Caco-2 (cell line): Measurements from ENCODE around the gene SPRYD4. TPM values are rescaled to one million over a fixed set of nuclear protein-coding genes. Genes with fewer than 3 reads are reported as not detected.

Experiments
- Bru-seq: library from RNA; stranded (reverse); fragments of 400-500 nt; gene quantifications from one replicate; lab custom pipeline; 2021; lab: Mats Ljungman, UMichigan
- BruChase-seq, 2 experiments: library from RNA; stranded (reverse); fragments of 400-500 nt; gene quantifications; one replicate each; lab custom pipeline; 2021; lab: Mats Ljungman, UMichigan
- BruUV-seq: library from RNA; stranded (reverse); fragments of 400-500 nt; replicated peaks from 2 replicates; lab custom pipeline; 2021; lab: Mats Ljungman, UMichigan
- CTCF ChIA-PET: fragments of 300-600 bp; sonication (Branson Sonifier 250); formaldehyde crosslinking; loops from one replicate; lab custom pipeline; 2022; ENCODE audit warnings: antibody characterized with exemption; lab: Charles Lee
- POLR2A ChIA-PET: fragments of 300-600 bp; sonication (Branson Sonifier 250); formaldehyde crosslinking; loops from one replicate; lab custom pipeline; 2022; ENCODE audit warnings: antibody characterized with exemption; lab: Charles Lee
- DNase-seq, 2 experiments: peaks; one replicate each; pipeline versions ENCODE4 v3.0.0 to v3.0.0-alpha.2; 2020 to 2022
- H3K27me3 ChIP-seq: replicated peaks from 2 replicates; pipeline ENCODE4 v1.6.0; 2011; ENCODE audit warnings: low read length; ENCODE audit not compliant: control insufficient read depth, insufficient read depth
- H3K36me3 ChIP-seq: 2 replicates; pipeline ENCODE4 v1.5.1; 2011; ENCODE audit warnings: low read length; ENCODE audit not compliant: control insufficient read depth, insufficient read depth
- H3K4me1 ChIP-seq: fragments of 250-450 bp; sonication (Bioruptor Pico); 2 replicates; pipeline ENCODE4 v1.5.1; 2020; ENCODE audit warnings: mild to moderate bottlenecking
- H3K4me3 ChIP-seq: 2 replicates; pipeline ENCODE4 v1.5.1; 2011; ENCODE audit warnings: low read depth, mild to moderate bottlenecking, control low read depth, low read length
- H3K9me3 ChIP-seq: fragments of 250-450 bp; sonication (Bioruptor Pico); 2 replicates; pipeline ENCODE4 v1.5.1; 2020; ENCODE audit warnings: mild to moderate bottlenecking, moderate library complexity
- H3K27ac Mint-ChIP-seq: one replicate; pipeline ENCODE4 v1.8.0; 2022; ENCODE audit warnings: mixed read lengths; ENCODE audit not compliant: unreplicated experiment
- H3K27me3 Mint-ChIP-seq: one replicate; pipeline ENCODE4 v1.8.0; 2022; ENCODE audit warnings: mixed read lengths; ENCODE audit not compliant: insufficient read depth, unreplicated experiment
- H3K36me3 Mint-ChIP-seq: one replicate; pipeline ENCODE4 v1.8.0; 2022; ENCODE audit warnings: mild to moderate bottlenecking, mixed read lengths; ENCODE audit not compliant: insufficient read depth, unreplicated experiment
- H3K4me1 Mint-ChIP-seq: one replicate; pipeline ENCODE4 v1.8.0; 2022; ENCODE audit warnings: low read depth, mixed read lengths; ENCODE audit not compliant: unreplicated experiment
- H3K4me3 Mint-ChIP-seq: one replicate; pipeline ENCODE4 v1.8.0; 2022; ENCODE audit warnings: mild to moderate bottlenecking, moderate library complexity, mixed read lengths; ENCODE audit not compliant: unreplicated experiment
- H3K9me3 Mint-ChIP-seq: one replicate; pipeline ENCODE4 v1.8.0; 2022; ENCODE audit warnings: mixed read lengths; ENCODE audit not compliant: unreplicated experiment
- intact Hi-C: fragments of 100-400 bp; cut with micrococcal nuclease; formaldehyde crosslinking; loops from one replicate; pipeline ENCODE4 v1.10.0; 2022; ENCODE audit not compliant: unreplicated experiment
- long read RNA-seq: library from polyadenylated mRNA; stranded (forward); transcript quantifications from one replicate; pipeline ENCODE4 v2.0.0, GENCODE V29; 2022
- total RNA-seq: library from RNA; stranded (reverse); gene quantifications from 2 replicates; pipeline ENCODE4 v1.2.3, GENCODE V29; 2022
- TF ChIP-seq, protein P1 (sequence below), 2 experiments: fragments of 200-600 bp in 1 of 2; IDR thresholded peaks; 1 replicate in 1 of 2; 2 replicates in 1 of 2; pipeline versions ENCODE4 v1.5.1 to v1.8.0; 2011 to 2022; ENCODE audit warnings: antibody characterized with exemption in 1 of 2, control low read depth in 1 of 2, inconsistent platforms in 1 of 2, low read depth in 1 of 2, low read length in 1 of 2, mild to moderate bottlenecking in 1 of 2, moderate library complexity in 1 of 2; ENCODE audit not compliant: insufficient read depth in 1 of 2, severe bottlenecking in 1 of 2, unreplicated experiment in 1 of 2

The SPRYD4 gene
- 2.8 TPM in 2 replicates for total RNA-seq
- percentile 76 among the genes with signal in this experiment for Bru-seq, nascent RNA
- BruChase-seq, experiment 1, labeled RNA remaining after a 2-hour chase = percentile 67 among the genes with signal in this experiment
- percentile 68 among the genes with signal in this experiment for BruChase-seq, experiment 2, labeled RNA remaining after a 6-hour chase
- long read RNA-seq, full-length matches to known transcripts = 39 of 39 reads
- long read RNA-seq, partial matches to known transcripts = 0 of 39 reads
- long read RNA-seq, other reads (novel, unspliced or antisense) = 0 of 39 reads

DNA sequence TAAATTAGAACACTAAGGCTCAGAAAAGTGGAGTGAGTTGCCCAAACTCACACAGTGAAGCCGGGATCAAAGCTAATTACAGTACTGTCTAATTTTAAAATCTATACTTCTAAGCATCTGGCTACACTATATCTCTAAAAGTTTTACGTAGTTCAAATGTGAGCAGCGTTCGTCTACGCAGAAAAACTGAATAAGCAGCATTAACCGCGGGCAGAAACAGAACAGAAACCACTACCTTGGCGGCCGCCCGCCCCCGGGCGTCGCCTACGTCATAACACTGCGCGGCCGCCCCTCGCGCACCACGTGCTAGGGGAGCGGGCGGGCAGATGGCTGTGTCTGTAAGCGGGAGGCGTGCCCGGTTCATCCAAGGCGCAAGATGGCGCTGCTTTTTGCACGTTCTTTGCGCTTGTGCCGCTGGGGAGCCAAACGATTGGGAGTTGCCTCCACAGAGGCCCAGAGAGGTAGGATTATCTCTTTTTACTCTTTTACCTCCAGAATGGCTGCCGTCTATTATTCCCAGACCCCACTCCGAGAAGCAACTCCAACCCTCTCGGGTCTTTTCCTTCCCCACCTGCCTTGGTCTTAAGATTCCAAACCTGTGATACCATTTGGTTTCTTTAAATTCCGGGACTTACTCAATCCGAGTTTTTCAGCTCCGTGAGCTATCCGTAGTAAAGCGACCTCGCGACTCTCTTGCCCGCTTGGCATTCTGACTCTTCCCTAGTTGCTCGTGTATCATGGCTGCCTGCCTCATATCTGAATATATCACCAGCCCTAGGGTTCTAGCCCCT lies at the start of gene SPRYD4:
Gene SPRYD4 (plus strand): TSS at position 363 of the 791 bp plus-strand sequence. CDS start 14 bp downstream, at position 377.
- Mint-ChIP-seq H3K4me1 (peaks cover 6% of the 10 kb centered on the region), H3K4me3 (peak within 1 kb of the TSS; percentile 96), H3K27me3 (no peaks in the 10 kb centered on the region), H3K9me3 (no peaks in the 10 kb centered on the region), H3K27ac (peak within 1 kb of the TSS; percentile 99), H3K36me3 (peaks cover 17% of the 10 kb centered on the region)
- peak; percentile 89 to 92 for DNase-seq
- Histone ChIP-seq H3K27me3 (no peaks in the 10 kb centered on the region), H3K4me1 (peaks cover 15% of the 10 kb centered on the region; the same call in 1 of the 2 replicates), H3K36me3 (no peaks in the 10 kb centered on the region), H3K9me3 (no peaks in the 10 kb centered on the region), H3K4me3 (peak within 1 kb of the TSS; percentile 66)
- ChIA-PET CTCF (no interaction called here), POLR2A (interaction anchor here (0.5 kb wide), 1 partner anchor 400 kb away, joined by 10 read pairs; no protein-coding TSS in a partner anchor)
- BruUV-seq = TSS peak; percentile 51
- TF ChIP-seq, protein P1, sequence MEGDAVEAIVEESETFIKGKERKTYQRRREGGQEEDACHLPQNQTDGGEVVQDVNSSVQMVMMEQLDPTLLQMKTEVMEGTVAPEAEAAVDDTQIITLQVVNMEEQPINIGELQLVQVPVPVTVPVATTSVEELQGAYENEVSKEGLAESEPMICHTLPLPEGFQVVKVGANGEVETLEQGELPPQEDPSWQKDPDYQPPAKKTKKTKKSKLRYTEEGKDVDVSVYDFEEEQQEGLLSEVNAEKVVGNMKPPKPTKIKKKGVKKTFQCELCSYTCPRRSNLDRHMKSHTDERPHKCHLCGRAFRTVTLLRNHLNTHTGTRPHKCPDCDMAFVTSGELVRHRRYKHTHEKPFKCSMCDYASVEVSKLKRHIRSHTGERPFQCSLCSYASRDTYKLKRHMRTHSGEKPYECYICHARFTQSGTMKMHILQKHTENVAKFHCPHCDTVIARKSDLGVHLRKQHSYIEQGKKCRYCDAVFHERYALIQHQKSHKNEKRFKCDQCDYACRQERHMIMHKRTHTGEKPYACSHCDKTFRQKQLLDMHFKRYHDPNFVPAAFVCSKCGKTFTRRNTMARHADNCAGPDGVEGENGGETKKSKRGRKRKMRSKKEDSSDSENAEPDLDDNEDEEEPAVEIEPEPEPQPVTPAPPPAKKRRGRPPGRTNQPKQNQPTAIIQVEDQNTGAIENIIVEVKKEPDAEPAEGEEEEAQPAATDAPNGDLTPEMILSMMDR (IDR thresholded peaks at IDR 0.05; ENCODE audit: insufficient read depth in 1 of 2, low read depth in 1 of 2, low read length in 1 of 2, severe bottlenecking in 1 of 2, unreplicated experiment in 1 of 2) = peak in 1 of 2 experiments; percentile 38
- intact Hi-C loops = loop anchor here (1.0 to 5.0 kb wide), 3 partner anchors 134 to 276 kb away; no protein-coding TSS in a partner anchor

DNA sequence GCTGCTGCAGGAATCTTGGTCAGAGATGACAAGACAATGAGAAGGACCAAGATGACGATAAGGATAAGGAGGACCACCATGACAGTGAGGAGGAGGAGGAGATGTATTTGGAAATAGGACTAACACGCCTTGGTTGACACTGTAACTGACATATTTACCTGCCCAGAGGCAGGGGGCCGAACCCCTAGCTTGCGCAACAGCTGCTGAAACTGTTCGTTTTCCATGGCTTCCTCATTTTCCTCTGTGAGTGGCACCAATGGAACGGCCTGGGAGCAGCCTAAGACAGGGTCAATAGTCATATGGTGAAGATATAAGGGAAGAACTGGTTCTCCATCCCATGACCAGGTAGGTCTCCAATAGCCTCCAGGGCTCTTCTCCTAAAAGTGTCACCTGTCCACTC lies 48.0 kb upstream of the SPRYD4 start:
- ChIA-PET POLR2A (interaction anchor here (0.6 kb wide), 1 partner anchor 17 kb away, joined by 4 read pairs; no protein-coding TSS in a partner anchor), CTCF (no interaction called here)
- Mint-ChIP-seq H3K9me3 (no peaks in the 10 kb centered on the region), H3K4me3 (no peak overlapping the region), H3K27ac (no peak overlapping the region), H3K36me3 (peaks cover 17% of the 10 kb centered on the region), H3K27me3 (no peaks in the 10 kb centered on the region), H3K4me1 (no peaks in the 10 kb centered on the region)
- Histone ChIP-seq H3K27me3 (no peaks in the 10 kb centered on the region), H3K4me3 (no peak overlapping the region), H3K9me3 (no peaks in the 10 kb centered on the region), H3K36me3 (peaks cover 3% of the 10 kb centered on the region; the same call in 1 of the 2 replicates), H3K4me1 (no peaks in the 10 kb centered on the region)
- intact Hi-C loops = no loop called here
- DNase-seq = no peak
- no TSS peak for BruUV-seq
- TF ChIP-seq, protein P1 (IDR thresholded peaks at IDR 0.05; ENCODE audit: insufficient read depth in 1 of 2, low read depth in 1 of 2, low read length in 1 of 2, severe bottlenecking in 1 of 2, unreplicated experiment in 1 of 2) = no peak

DNA sequence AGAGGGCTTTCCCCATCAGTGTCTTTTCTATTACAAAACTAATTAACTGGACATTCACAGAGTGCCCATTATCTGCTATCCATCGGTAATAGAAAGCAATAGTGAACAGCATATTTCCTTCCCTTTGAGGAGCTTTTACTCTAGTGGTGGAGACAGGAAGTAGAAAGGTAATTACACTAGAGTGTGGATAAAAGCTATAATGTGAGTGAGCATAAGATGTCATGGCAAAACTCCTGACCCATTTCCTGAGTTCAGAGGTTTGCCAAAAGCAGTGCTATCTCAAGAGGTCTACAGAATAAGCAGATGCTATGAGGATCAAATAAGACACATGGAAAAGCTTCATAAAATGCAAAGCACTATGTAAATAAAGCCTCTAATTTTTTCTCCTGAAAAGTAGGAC lies 43.2 kb upstream of the SPRYD4 start:
- POLR2A ChIA-PET = no interaction called here
- Histone ChIP-seq H3K4me3 (no peak overlapping the region), H3K36me3 (peaks cover 1% of the 10 kb centered on the region; the same call in 1 of the 2 replicates), H3K27me3 (no peaks in the 10 kb centered on the region), H3K4me1 (no peaks in the 10 kb centered on the region), H3K9me3 (no peaks in the 10 kb centered on the region)
- H3K27me3 Mint-ChIP-seq = no peaks in the 10 kb centered on the region
- TF ChIP-seq, protein P1 (IDR thresholded peaks at IDR 0.05; ENCODE audit: insufficient read depth in 1 of 2, low read depth in 1 of 2, low read length in 1 of 2, severe bottlenecking in 1 of 2, unreplicated experiment in 1 of 2) = no peak
- no peak overlapping the region for H3K27ac Mint-ChIP-seq
- no peak for DNase-seq
- intact Hi-C loops = no loop called here
- CTCF ChIA-PET = interaction anchor here (0.6 kb wide), 1 partner anchor 14 kb away, joined by 4 read pairs; no protein-coding TSS in a partner anchor
- BruUV-seq = no TSS peak
- H3K36me3 Mint-ChIP-seq = peaks cover 21% of the 10 kb centered on the region
- H3K4me1 Mint-ChIP-seq = no peaks in the 10 kb centered on the region
- H3K9me3 Mint-ChIP-seq = no peaks in the 10 kb centered on the region
- H3K4me3 Mint-ChIP-seq = no peak overlapping the region
